Measurements from ENCODE around the gene CTPS1. TPM values are rescaled to one million over a fixed set of nuclear protein-coding genes. Genes with fewer than 3 reads are reported as not detected.

CTPS1 gene
- total and polyA plus RNA-seq, 2 experiments from 2014 or later = 31.8 to 93.9 TPM

GRCh38 chr1:40997096-40997495, 17.6 kb downstream of the CTPS1 start:
- H3K4me1 Mint-ChIP-seq = no peaks in the 10 kb centered on the region
- TF ChIP-seq REST (IDR thresholded peaks at IDR 0.05; ENCODE audit: unreplicated experiment) = no peak
- no peak for TF ChIP-seq ZNF331 (CRISPR knock-in tag; IDR thresholded peaks at IDR 0.05; ENCODE audit: low read depth)
- no peak for TF ChIP-seq ZNF114 (CRISPR knock-in tag; IDR thresholded peaks at IDR 0.05)
- no peak for TF ChIP-seq ETS1 (IDR thresholded peaks at IDR 0.05)
- no peak for TF ChIP-seq CREB1 (CRISPR knock-in tag; IDR thresholded peaks at IDR 0.05; ENCODE audit: low read depth)
- TF ChIP-seq ZNF462 (CRISPR knock-in tag; IDR thresholded peaks at IDR 0.05) = no peak
- no peak for DNase-seq (ENCODE audit: low spot score)
- Histone ChIP-seq H3K4me2 (no peak overlapping the region), H4K20me1 (replicated peaks; ENCODE audit: insufficient read depth) (peaks cover 39% of the 10 kb centered on the region), H3F3A (replicated peaks; ENCODE audit: low read depth) (no peaks in the 10 kb centered on the region), H3K27me3 (ENCODE audit: insufficient read depth) (no peaks in the 10 kb centered on the region), H3K27ac (ENCODE audit: low read depth) (no peak overlapping the region), H3K79me2 (replicated peaks; ENCODE audit: insufficient read depth) (peaks cover 46% of the 10 kb centered on the region), H3K36me3 (ENCODE audit: insufficient read depth) (peaks cover 79% of the 10 kb centered on the region), H3K9me2 (ENCODE audit: insufficient read depth) (no peaks in the 10 kb centered on the region), H3K4me3 (no peak overlapping the region), H2AFZ (no peak overlapping the region), H3K4me1 (ENCODE audit: insufficient read depth) (no peaks in the 10 kb centered on the region)
- no peak overlapping the region for H3K4me3 Mint-ChIP-seq
- H3K36me3 Mint-ChIP-seq (ENCODE audit: low read depth) = peaks cover 95% of the 10 kb centered on the region
- no peak for ATAC-seq
- H3K9me3 Mint-ChIP-seq = no peaks in the 10 kb centered on the region; the same call in 2 of the 3 replicates
- H3K27me3 Mint-ChIP-seq (ENCODE audit: insufficient read depth, low read depth, poor library complexity) = no peaks in the 10 kb centered on the region
- H3K27ac Mint-ChIP-seq = no peak overlapping the region
